WTC11 (cell line): ENCODE measurements around the gene SLC6A5. TPM values are rescaled to one million over a fixed set of nuclear protein-coding genes. Genes with fewer than 3 reads are reported as not detected.

ENCODE experiments used
- ATAC-seq: fragments of 200-7000 bp; cut with Tn5 transposase; 2 replicates; pipeline ENCODE4 v1.10.0; 2021; ENCODE audit warnings: mild to moderate bottlenecking, moderate library complexity
- Bru-seq: library from RNA; stranded (reverse); fragments of 400-500 nt; gene quantifications from one replicate; lab custom pipeline; 2021; lab: Mats Ljungman, UMichigan
- CTCF ChIA-PET: fragments of 300-600 bp; sonication (Branson Sonifier 250); formaldehyde crosslinking; loops from one replicate; lab custom pipeline; 2021; ENCODE audit warnings: antibody characterized with exemption; lab: Charles Lee
- POLR2A ChIA-PET: fragments of 350-600 bp; sonication (Branson Sonifier 250); formaldehyde crosslinking; loops from one replicate; lab custom pipeline; 2021; ENCODE audit warnings: antibody characterized with exemption; lab: Charles Lee
- DNase-seq: peaks from one replicate; pipeline ENCODE4 v3.0.0; 2021; ENCODE audit warnings: low spot score
- H3K27ac Mint-ChIP-seq: 2 replicates; pipeline ENCODE4 v1.8.0; 2021; ENCODE audit warnings: mixed read lengths
- H3K27me3 Mint-ChIP-seq: 2 replicates; pipeline ENCODE4 v1.8.0; 2021; ENCODE audit warnings: low read depth, mild to moderate bottlenecking, moderate library complexity, mixed read lengths
- H3K36me3 Mint-ChIP-seq: 2 replicates; pipeline ENCODE4 v1.8.0; 2021; ENCODE audit warnings: mixed read lengths
- H3K4me1 Mint-ChIP-seq: 2 replicates; pipeline ENCODE4 v1.8.0; 2022; ENCODE audit warnings: mixed read lengths
- H3K4me3 Mint-ChIP-seq: 2 replicates; pipeline ENCODE4 v1.8.0; 2021; ENCODE audit warnings: mild to moderate bottlenecking, moderate library complexity, mixed read lengths
- H3K9me3 Mint-ChIP-seq: 2 replicates; pipeline ENCODE4 v1.8.0; 2021; ENCODE audit warnings: mixed read lengths
- ATF1 ChIP-seq: sonication (generic); formaldehyde crosslinking; IDR thresholded peaks from 2 replicates; pipeline ENCODE4 v1.8.1; 2023; ENCODE audit warnings: mild to moderate bottlenecking, moderate library complexity, missing genetic modification reagents
- CDX4 ChIP-seq: fragments of 250-450 bp; sonication (Bioruptor Pico); IDR thresholded peaks from 2 replicates; pipeline ENCODE4 v1.9.0; 2021; ENCODE audit warnings: moderate library complexity, mild to moderate bottlenecking, inconsistent platforms, borderline replicate concordance
- CREB1 ChIP-seq: sonication (generic); formaldehyde crosslinking; IDR thresholded peaks from 2 replicates; pipeline ENCODE4 v1.8.0; 2023; ENCODE audit warnings: mild to moderate bottlenecking, missing genetic modification reagents
- CREM ChIP-seq: sonication (generic); formaldehyde crosslinking; IDR thresholded peaks from 2 replicates; pipeline ENCODE4 v1.8.1; 2022; ENCODE audit warnings: mild to moderate bottlenecking, missing genetic modification reagents, moderate library complexity
- FOXJ3 ChIP-seq: sonication (generic); formaldehyde crosslinking; IDR thresholded peaks from 2 replicates; pipeline ENCODE4 v1.9.0; 2021; ENCODE audit warnings: missing genetic modification reagents, mild to moderate bottlenecking, borderline replicate concordance
- FOXK1 ChIP-seq: sonication (generic); formaldehyde crosslinking; IDR thresholded peaks from 2 replicates; pipeline ENCODE4 v1.8.0; 2022; ENCODE audit warnings: mild to moderate bottlenecking, moderate library complexity, missing genetic modification reagents
- GRHL2 ChIP-seq: fragments of 250-450 bp; sonication (Bioruptor Pico); IDR thresholded peaks from 2 replicates; pipeline ENCODE4 v1.8.0; 2022; ENCODE audit warnings: mild to moderate bottlenecking, moderate library complexity; ENCODE audit not compliant: insufficient replicate concordance, severe bottlenecking
- GTF2I ChIP-seq: fragments of 250-450 bp; sonication (Bioruptor Pico); conservative IDR thresholded peaks from 2 replicates; pipeline ENCODE4 v1.4.0; 2021; ENCODE audit warnings: mild to moderate bottlenecking
- KAT7 ChIP-seq: sonication (generic); formaldehyde crosslinking; IDR thresholded peaks from 2 replicates; pipeline ENCODE4 v1.8.1; 2023; ENCODE audit warnings: missing genetic modification reagents, mild to moderate bottlenecking, borderline replicate concordance
- MXD4 ChIP-seq: fragments of 250-450 bp; sonication (Bioruptor Pico); IDR thresholded peaks from 2 replicates; pipeline ENCODE4 v1.8.0; 2021; ENCODE audit warnings: mild to moderate bottlenecking, moderate library complexity, borderline replicate concordance
- NFATC4 ChIP-seq: fragments of 250-450 bp; sonication (Bioruptor Pico); IDR thresholded peaks from 2 replicates; pipeline ENCODE4 v1.9.0; 2021; ENCODE audit warnings: mild to moderate bottlenecking
- NFE2L1 ChIP-seq: sonication (generic); formaldehyde crosslinking; IDR thresholded peaks from 2 replicates; pipeline ENCODE4 v1.8.1; 2023; ENCODE audit warnings: missing genetic modification reagents
- NFYB ChIP-seq: sonication (generic); formaldehyde crosslinking; conservative IDR thresholded peaks from 2 replicates; pipeline ENCODE4 v1.8.0; 2022; ENCODE audit warnings: low read depth, missing genetic modification reagents
- NR1H2 ChIP-seq: sonication (generic); formaldehyde crosslinking; IDR thresholded peaks from 2 replicates; pipeline ENCODE4 v1.9.0; 2021; ENCODE audit warnings: mild to moderate bottlenecking, moderate library complexity, missing genetic modification reagents
- OVOL2 ChIP-seq: fragments of 250-450 bp; sonication (Bioruptor Pico); IDR thresholded peaks from 2 replicates; pipeline ENCODE4 v1.9.0; 2021; ENCODE audit warnings: mild to moderate bottlenecking, borderline replicate concordance
- SMAD3 ChIP-seq: sonication (generic); formaldehyde crosslinking; IDR thresholded peaks from 2 replicates; pipeline ENCODE4 v1.8.0; 2022; ENCODE audit warnings: missing genetic modification reagents, mild to moderate bottlenecking, borderline replicate concordance
- SP1 ChIP-seq: sonication (generic); formaldehyde crosslinking; conservative IDR thresholded peaks from 2 replicates; pipeline ENCODE4 v1.8.1; 2022; ENCODE audit warnings: missing genetic modification reagents
- TEAD4 ChIP-seq: sonication (generic); formaldehyde crosslinking; IDR thresholded peaks from 2 replicates; pipeline ENCODE4 v1.8.0; 2022; ENCODE audit warnings: mild to moderate bottlenecking, missing genetic modification reagents
- USF2 ChIP-seq: sonication (generic); formaldehyde crosslinking; IDR thresholded peaks from 2 replicates; pipeline ENCODE4 v1.8.1; 2023; ENCODE audit warnings: mild to moderate bottlenecking, missing genetic modification reagents, moderate library complexity
- ZBTB21 ChIP-seq: sonication (generic); formaldehyde crosslinking; IDR thresholded peaks from 2 replicates; pipeline ENCODE4 v1.8.1; 2023; ENCODE audit warnings: mild to moderate bottlenecking, missing genetic modification reagents, borderline replicate concordance
- ZNF263 ChIP-seq: sonication (generic); formaldehyde crosslinking; IDR thresholded peaks from 2 replicates; pipeline ENCODE4 v1.8.1; 2022; ENCODE audit warnings: low read depth, mild to moderate bottlenecking, moderate library complexity, missing genetic modification reagents
- ZNF396 ChIP-seq: fragments of 250-450 bp; sonication (Bioruptor Pico); IDR thresholded peaks from 2 replicates; pipeline ENCODE4 v1.8.0; 2021; ENCODE audit warnings: mild to moderate bottlenecking, moderate library complexity, borderline replicate concordance
- ZNF423 ChIP-seq: fragments of 250-450 bp; sonication (Bioruptor Pico); IDR thresholded peaks from 2 replicates; pipeline ENCODE4 v2.1.2; 2022; ENCODE audit warnings: mild to moderate bottlenecking, moderate library complexity
- ZNF425 ChIP-seq: fragments of 250-450 bp; sonication (Bioruptor Pico); conservative IDR thresholded peaks from 2 replicates; pipeline ENCODE4 v1.9.0; 2021; ENCODE audit warnings: mild to moderate bottlenecking
- long read RNA-seq, 3 experiments: library from RNA in 1 of 3; library from capped mRNA in 1 of 3; library from polyadenylated mRNA in 1 of 3; unstranded in 2 of 3; stranded (forward) in 1 of 3; transcript quantifications; one replicate each; pipeline ENCODE4 v2.0.0, GENCODE V29; 2021
- total RNA-seq: library from RNA; stranded (reverse); gene quantifications from 3 replicates; pipeline ENCODE4 v1.2.3, GENCODE V29; 2021
- TF ChIP-seq, protein P1 (sequence below): sonication (generic); formaldehyde crosslinking; IDR thresholded peaks from 2 replicates; pipeline ENCODE4 v1.8.1; 2023; ENCODE audit warnings: mild to moderate bottlenecking, missing genetic modification reagents, moderate library complexity
- TF ChIP-seq, protein P2 (sequence below): sonication (generic); formaldehyde crosslinking; IDR thresholded peaks from 2 replicates; pipeline ENCODE4 v1.8.0; 2023; ENCODE audit warnings: missing genetic modification reagents
- TF ChIP-seq, protein P3 (sequence below): sonication (generic); formaldehyde crosslinking; IDR thresholded peaks from 2 replicates; pipeline ENCODE4 v1.8.0; 2022; ENCODE audit warnings: mild to moderate bottlenecking, missing genetic modification reagents
- TF ChIP-seq, protein P4 (sequence below): sonication (generic); formaldehyde crosslinking; IDR thresholded peaks from 2 replicates; pipeline ENCODE4 v1.8.1; 2023; ENCODE audit warnings: mild to moderate bottlenecking, moderate library complexity, missing genetic modification reagents

The SLC6A5 gene
- 0.05 TPM in 2 of 3 replicates, not detected in the other for total RNA-seq
- percentile 1 among the genes with signal in this experiment for Bru-seq, nascent RNA
- long read RNA-seq, experiment 1 = 0 reads
- long read RNA-seq, experiment 2 = 0 reads
- long read RNA-seq, experiment 3 = 0 reads

- Mint-ChIP-seq H3K4me3 (peak within 1 kb of the TSS; percentile 54), H3K36me3 (no peaks in the 10 kb centered on the region)
- DNase-seq = peak; percentile 93
- TF ChIP-seq NFYB (CRISPR knock-in tag) (no peak), ZNF423 (CRISPR knock-in tag) (no peak), SP1 (CRISPR knock-in tag) (0 out of 2 replicates have a peak, but pooled peaks have one; percentile 14), CREM (CRISPR knock-in tag) (no peak), CREB1 (CRISPR knock-in tag) (0 out of 2 replicates have a peak, but pooled peaks have one; percentile 70), SMAD3 (CRISPR knock-in tag) (no peak), TEAD4 (CRISPR knock-in tag) (peak; percentile 81; the same call in 1 of the 2 replicates), OVOL2 (no peak), ZNF396 (no peak), NR1H2 (CRISPR knock-in tag) (no peak), CDX4 (no peak), KAT7 (CRISPR knock-in tag) (no peak), GRHL2 (CRISPR knock-in tag) (no peak), ZBTB21 (CRISPR knock-in tag) (0 out of 2 replicates have a peak, but pooled peaks have one; percentile 19), MXD4 (no peak), NFE2L1 (CRISPR knock-in tag) (0 out of 2 replicates have a peak, but pooled peaks have one; percentile 53), ZNF263 (CRISPR knock-in tag) (no peak), ATF1 (no peak), USF2 (CRISPR knock-in tag) (0 out of 2 replicates have a peak, but pooled peaks have one; percentile 12), FOXK1 (CRISPR knock-in tag) (no peak), GTF2I (CRISPR knock-in tag) (no peak), FOXJ3 (no peak), ZNF425 (CRISPR knock-in tag) (no peak), NFATC4 (CRISPR knock-in tag) (no peak)
- TF ChIP-seq, protein P1, sequence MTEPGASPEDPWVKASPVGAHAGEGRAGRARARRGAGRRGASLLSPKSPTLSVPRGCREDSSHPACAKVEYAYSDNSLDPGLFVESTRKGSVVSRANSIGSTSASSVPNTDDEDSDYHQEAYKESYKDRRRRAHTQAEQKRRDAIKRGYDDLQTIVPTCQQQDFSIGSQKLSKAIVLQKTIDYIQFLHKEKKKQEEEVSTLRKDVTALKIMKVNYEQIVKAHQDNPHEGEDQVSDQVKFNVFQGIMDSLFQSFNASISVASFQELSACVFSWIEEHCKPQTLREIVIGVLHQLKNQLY (CRISPR knock-in tag) = no peak
- TF ChIP-seq, protein P2, sequence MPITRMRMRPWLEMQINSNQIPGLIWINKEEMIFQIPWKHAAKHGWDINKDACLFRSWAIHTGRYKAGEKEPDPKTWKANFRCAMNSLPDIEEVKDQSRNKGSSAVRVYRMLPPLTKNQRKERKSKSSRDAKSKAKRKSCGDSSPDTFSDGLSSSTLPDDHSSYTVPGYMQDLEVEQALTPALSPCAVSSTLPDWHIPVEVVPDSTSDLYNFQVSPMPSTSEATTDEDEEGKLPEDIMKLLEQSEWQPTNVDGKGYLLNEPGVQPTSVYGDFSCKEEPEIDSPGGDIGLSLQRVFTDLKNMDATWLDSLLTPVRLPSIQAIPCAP (CRISPR knock-in tag) = no peak
- TF ChIP-seq, protein P3, sequence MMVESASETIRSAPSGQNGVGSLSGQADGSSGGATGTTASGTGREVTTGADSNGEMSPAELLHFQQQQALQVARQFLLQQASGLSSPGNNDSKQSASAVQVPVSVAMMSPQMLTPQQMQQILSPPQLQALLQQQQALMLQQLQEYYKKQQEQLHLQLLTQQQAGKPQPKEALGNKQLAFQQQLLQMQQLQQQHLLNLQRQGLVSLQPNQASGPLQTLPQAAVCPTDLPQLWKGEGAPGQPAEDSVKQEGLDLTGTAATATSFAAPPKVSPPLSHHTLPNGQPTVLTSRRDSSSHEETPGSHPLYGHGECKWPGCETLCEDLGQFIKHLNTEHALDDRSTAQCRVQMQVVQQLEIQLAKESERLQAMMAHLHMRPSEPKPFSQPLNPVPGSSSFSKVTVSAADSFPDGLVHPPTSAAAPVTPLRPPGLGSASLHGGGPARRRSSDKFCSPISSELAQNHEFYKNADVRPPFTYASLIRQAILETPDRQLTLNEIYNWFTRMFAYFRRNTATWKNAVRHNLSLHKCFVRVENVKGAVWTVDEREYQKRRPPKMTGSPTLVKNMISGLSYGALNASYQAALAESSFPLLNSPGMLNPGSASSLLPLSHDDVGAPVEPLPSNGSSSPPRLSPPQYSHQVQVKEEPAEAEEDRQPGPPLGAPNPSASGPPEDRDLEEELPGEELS (CRISPR knock-in tag) = peak; percentile 83; the same call in 1 of the 2 replicates
- TF ChIP-seq, protein P4, sequence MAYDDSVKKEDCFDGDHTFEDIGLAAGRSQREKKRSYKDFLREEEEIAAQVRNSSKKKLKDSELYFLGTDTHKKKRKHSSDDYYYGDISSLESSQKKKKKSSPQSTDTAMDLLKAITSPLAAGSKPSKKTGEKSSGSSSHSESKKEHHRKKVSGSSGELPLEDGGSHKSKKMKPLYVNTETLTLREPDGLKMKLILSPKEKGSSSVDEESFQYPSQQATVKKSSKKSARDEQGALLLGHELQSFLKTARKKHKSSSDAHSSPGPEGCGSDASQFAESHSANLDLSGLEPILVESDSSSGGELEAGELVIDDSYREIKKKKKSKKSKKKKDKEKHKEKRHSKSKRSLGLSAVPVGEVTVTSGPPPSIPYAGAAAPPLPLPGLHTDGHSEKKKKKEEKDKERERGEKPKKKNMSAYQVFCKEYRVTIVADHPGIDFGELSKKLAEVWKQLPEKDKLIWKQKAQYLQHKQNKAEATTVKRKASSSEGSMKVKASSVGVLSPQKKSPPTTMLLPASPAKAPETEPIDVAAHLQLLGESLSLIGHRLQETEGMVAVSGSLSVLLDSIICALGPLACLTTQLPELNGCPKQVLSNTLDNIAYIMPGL = no peak
Observed at GRCh38 chr11:20599221-20600019, at the start of gene SLC6A5. Gene SLC6A5 (plus strand): TSS chr11:20599608. CDS start chr11:20599673, 65 bp downstream.

More at GRCh38 chr11:20599221-20600019, at the start of gene SLC6A5:
- ChIA-PET CTCF (interaction anchor here (3.4 kb wide), 1 partner anchor 11 kb away, joined by 42 read pairs; no protein-coding TSS in a partner anchor), POLR2A (no interaction called here)
- H3K27ac Mint-ChIP-seq = no peak within 1 kb of the TSS
- H3K27me3 Mint-ChIP-seq = peaks cover 100% of the 10 kb centered on the region
- ATAC-seq = peak; percentile 64
- H3K4me1 Mint-ChIP-seq = peaks cover 43% of the 10 kb centered on the region
- H3K9me3 Mint-ChIP-seq = no peaks in the 10 kb centered on the region
